Breast epithelium (tissue), 4 donors: ENCODE measurements around the gene RCSD1. TPM values are rescaled to one million over a fixed set of nuclear protein-coding genes. Genes with fewer than 3 reads are reported as not detected.

Experiments
- DNase-seq, 2 donors: peaks; one replicate each; pipeline ENCODE4 v3.0.0-alpha.2; 2019; ENCODE audit warnings: low spot score in 2 of 2
- H3K27ac ChIP-seq, 2 donors: fragments of 200-600 bp; sonication (generic) in 1 of 2; one replicate each; pipeline ENCODE4 v1.5.1; 2016 to 2019; ENCODE audit warnings: mild to moderate bottlenecking in 1 of 2
- H3K27me3 ChIP-seq, 2 donors: fragments of 200-600 bp; sonication (generic) in 1 of 2; one replicate each; pipeline versions ENCODE4 v1.5.1 to v1.6.0; 2017 to 2019; ENCODE audit warnings: control low read depth in 1 of 2, mild to moderate bottlenecking in 1 of 2
- H3K36me3 ChIP-seq: fragments of 200-600 bp; one replicate; pipeline ENCODE4 v1.5.1; 2019
- H3K4me1 ChIP-seq, 2 donors: fragments of 200-600 bp; sonication (generic); one replicate each; pipeline ENCODE4 v1.5.1; 2016 to 2019; ENCODE audit warnings: control low read depth in 1 of 2
- H3K4me3 ChIP-seq, 3 donors: fragments of 200-600 bp; sonication (generic); 1 replicate in 2 of 3; 2 replicates in 1 of 3; pipeline ENCODE4 v1.5.1; 2016 to 2019; ENCODE audit warnings: mild to moderate bottlenecking in 3 of 3, moderate library complexity in 2 of 3
- H3K9me3 ChIP-seq, 2 donors: fragments of 200-600 bp; sonication (generic) in 1 of 2; one replicate each; pipeline ENCODE4 v1.5.1; 2016 to 2019; ENCODE audit warnings: control low read depth in 1 of 2
- CTCF ChIP-seq, 3 donors: fragments of 450-650 bp; IDR thresholded peaks; one replicate each; pipeline ENCODE4 v1.5.1; 2016 to 2017; ENCODE audit warnings: antibody characterized with exemption in 3 of 3, mild to moderate bottlenecking in 3 of 3, moderate library complexity in 3 of 3
- POLR2A ChIP-seq: fragments of 450-650 bp; IDR thresholded peaks from one replicate; pipeline ENCODE4 v1.6.1; 2016; ENCODE audit warnings: antibody characterized with exemption, mild to moderate bottlenecking, moderate library complexity
- POLR2AphosphoS5 ChIP-seq, 3 donors: sonication (generic); formaldehyde crosslinking; IDR thresholded peaks; one replicate each; pipeline ENCODE4 v1.6.1; 2017; ENCODE audit warnings: antibody characterized with exemption in 3 of 3
- intact Hi-C: fragments of 100-400 bp; cut with DNase I; formaldehyde crosslinking; loops from one replicate; pipeline ENCODE4 v1.15.1; 2023; ENCODE audit warnings: low total_unique reads
- total RNA-seq, 3 donors: library from RNA; depleted of rRNA; stranded (reverse); fragments of >200 nt; gene quantifications; one replicate each; pipeline ENCODE4 v1.1.0, GENCODE V29; 2016

RCSD1 gene
- total RNA-seq, 3 donors from 2014 or later = 11.5 to 29.0 (median 12.0) TPM

GRCh38 chr1:167587872-167588271, 42.2 kb upstream of the RCSD1 start:
- no peaks in the 10 kb centered on the region for H3K4me1 ChIP-seq
- H3K9me3 ChIP-seq = no peaks in the 10 kb centered on the region
- DNase-seq = no peak
- H3K27ac ChIP-seq = no peak overlapping the region
- H3K4me3 ChIP-seq = no peak overlapping the region
- no peaks in the 10 kb centered on the region for H3K36me3 ChIP-seq
- intact Hi-C loops = no loop called here
- no peak for TF ChIP-seq POLR2AphosphoS5 (IDR thresholded peaks at IDR 0.05)
- TF ChIP-seq CTCF (IDR thresholded peaks at IDR 0.05) = no peak
- TF ChIP-seq POLR2A = no peak
- H3K27me3 ChIP-seq = no peaks in the 10 kb centered on the region

- no peak for DNase-seq
- no peak for TF ChIP-seq POLR2A
- TF ChIP-seq POLR2AphosphoS5 (IDR thresholded peaks at IDR 0.05) = no peak
- TF ChIP-seq CTCF (IDR thresholded peaks at IDR 0.05) = no peak
- Histone ChIP-seq H3K36me3 (no peaks in the 10 kb centered on the region), H3K27me3 (no peaks in the 10 kb centered on the region), H3K4me3 (no peak overlapping the region), H3K4me1 (no peaks in the 10 kb centered on the region), H3K9me3 (no peaks in the 10 kb centered on the region), H3K27ac (no peak overlapping the region)
- intact Hi-C loops = no loop called here
Observed at GRCh38 chr1:167588361-167588760, 41.7 kb upstream of the RCSD1 start.

- Histone ChIP-seq H3K27ac (no peak overlapping the region), H3K36me3 (no peaks in the 10 kb centered on the region), H3K27me3 (no peaks in the 10 kb centered on the region), H3K4me1 (no peaks in the 10 kb centered on the region), H3K4me3 (no peak overlapping the region), H3K9me3 (no peaks in the 10 kb centered on the region)
- intact Hi-C loops = no loop called here
- DNase-seq = no peak
- TF ChIP-seq POLR2AphosphoS5 (IDR thresholded peaks at IDR 0.05) = no peak
- TF ChIP-seq CTCF (IDR thresholded peaks at IDR 0.05) = no peak
- TF ChIP-seq POLR2A = no peak
Observed at GRCh38 chr1:167592475-167592874, 37.6 kb upstream of the RCSD1 start.

GRCh38 chr1:167593860-167594259, 36.2 kb upstream of the RCSD1 start:
- intact Hi-C loops = no loop called here
- Histone ChIP-seq H3K27ac (no peak overlapping the region), H3K36me3 (no peaks in the 10 kb centered on the region), H3K4me1 (no peaks in the 10 kb centered on the region), H3K4me3 (no peak overlapping the region), H3K27me3 (no peaks in the 10 kb centered on the region), H3K9me3 (no peaks in the 10 kb centered on the region)
- no peak for TF ChIP-seq POLR2AphosphoS5 (IDR thresholded peaks at IDR 0.05)
- no peak for TF ChIP-seq CTCF (IDR thresholded peaks at IDR 0.05)
- TF ChIP-seq POLR2A = no peak
- no peak for DNase-seq

GRCh38 chr1:167594822-167595221, 35.2 kb upstream of the RCSD1 start:
- Histone ChIP-seq H3K27me3 (no peaks in the 10 kb centered on the region), H3K27ac (no peak overlapping the region), H3K4me1 (no peaks in the 10 kb centered on the region), H3K4me3 (no peak overlapping the region), H3K9me3 (no peaks in the 10 kb centered on the region), H3K36me3 (no peaks in the 10 kb centered on the region)
- intact Hi-C loops = no loop called here
- TF ChIP-seq CTCF (IDR thresholded peaks at IDR 0.05) (no peak), POLR2AphosphoS5 (IDR thresholded peaks at IDR 0.05) (no peak), POLR2A (no peak)
- no peak for DNase-seq
